ENCODE data around the gene OR2A2. TPM values are rescaled to one million over a fixed set of nuclear protein-coding genes. Genes with fewer than 3 reads are reported as not detected.

The OR2A2 gene
- total RNA-seq, 2 experiments from 2014 or later, result not detected

GRCh38 chr7:144144426-144144825, 35.0 kb downstream of the OR2A2 start:
- no peak overlapping the region for H3K27ac ChIP-seq (ENCODE audit: low read depth, low read length, poor library complexity, severe bottlenecking)
- H3K4me3 ChIP-seq (ENCODE audit: low read depth, low read length, poor library complexity, severe bottlenecking), result no peak overlapping the region
- H3K9me2 ChIP-seq (ENCODE audit: insufficient read depth, low read length), result no peaks in the 10 kb centered on the region
- H3K9me3 ChIP-seq (ENCODE audit: low read length), result no peaks in the 10 kb centered on the region
- no peak overlapping the region for H2AFZ ChIP-seq (ENCODE audit: low read length)
- no TSS peak for BruUV-seq (replicated peaks)
- H3K79me2 ChIP-seq (ENCODE audit: insufficient read depth, low read depth, low read length), result no peaks in the 10 kb centered on the region
- H3K4me1 ChIP-seq (ENCODE audit: insufficient read depth, low read length, poor library complexity, severe bottlenecking), result no peaks in the 10 kb centered on the region
- no peak overlapping the region for H3K4me2 ChIP-seq (ENCODE audit: low read length)
- CTCF ChIA-PET (ENCODE audit: unreplicated experiment), result no interaction called here
- no peak for TF ChIP-seq EZH2phosphoT487 (IDR thresholded peaks at IDR 0.05; ENCODE audit: borderline replicate concordance, low read depth, low read length)
- intact Hi-C loops (cut with micrococcal nuclease; ENCODE audit: unreplicated experiment), result no loop called here
- no peaks in the 10 kb centered on the region for H4K20me1 ChIP-seq (ENCODE audit: insufficient read depth, low read length)
- POLR2A ChIA-PET, result interaction anchor here (0.8 kb wide), 1 partner anchor 15 kb away, joined by 4 read pairs; no protein-coding TSS in a partner anchor
- no peak for DNase-seq (ENCODE audit: low spot score)
- H3K36me3 ChIP-seq (ENCODE audit: insufficient read depth, low read length), result no peaks in the 10 kb centered on the region

DNA sequence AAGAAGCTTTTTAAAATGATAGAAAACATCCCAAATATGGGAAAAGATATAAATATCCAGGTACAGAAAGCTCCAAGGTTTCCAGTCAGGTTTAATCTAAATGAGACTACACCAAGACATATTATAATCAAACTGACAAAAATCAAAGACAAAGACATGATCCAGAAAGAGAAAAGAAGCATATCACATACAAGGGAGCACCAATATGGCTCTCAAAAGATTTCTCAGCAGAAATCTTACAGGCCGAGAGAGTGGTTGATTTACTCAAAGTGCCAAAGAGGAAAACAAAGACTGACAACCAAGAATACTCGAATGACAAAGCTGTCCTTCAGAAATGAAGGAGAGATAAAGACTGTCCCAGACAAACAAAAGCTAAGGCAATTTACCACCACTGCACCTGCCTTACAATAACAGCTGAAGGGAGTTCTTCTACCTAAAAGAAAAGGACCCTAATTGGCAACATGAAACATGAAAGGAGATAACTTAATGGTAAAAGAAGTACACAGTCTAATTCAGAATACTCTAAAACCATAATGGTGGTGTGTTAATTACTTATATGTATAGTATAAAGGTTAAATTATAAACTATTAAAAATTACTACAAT, 38.9 kb downstream of the OR2A2 start:
- ChIA-PET CTCF (ENCODE audit: unreplicated experiment) (no interaction called here), POLR2A (interaction anchor here (0.6 kb wide), 1 partner anchor 32 kb away, joined by 4 read pairs; no protein-coding TSS in a partner anchor)
- no peak for DNase-seq (ENCODE audit: low spot score)
- Histone ChIP-seq H3K4me2 (ENCODE audit: low read length) (no peak overlapping the region), H3K79me2 (ENCODE audit: insufficient read depth, low read depth, low read length) (no peaks in the 10 kb centered on the region), H3K4me1 (ENCODE audit: insufficient read depth, low read length, poor library complexity, severe bottlenecking) (no peaks in the 10 kb centered on the region), H3K36me3 (ENCODE audit: insufficient read depth, low read length) (no peaks in the 10 kb centered on the region), H3K9me3 (ENCODE audit: low read length) (no peaks in the 10 kb centered on the region), H4K20me1 (ENCODE audit: insufficient read depth, low read length) (no peaks in the 10 kb centered on the region), H3K9me2 (ENCODE audit: insufficient read depth, low read length) (no peaks in the 10 kb centered on the region), H3K4me3 (ENCODE audit: low read depth, low read length, poor library complexity, severe bottlenecking) (no peak overlapping the region), H2AFZ (ENCODE audit: low read length) (no peak overlapping the region), H3K27ac (ENCODE audit: low read depth, low read length, poor library complexity, severe bottlenecking) (no peak overlapping the region)
- TF ChIP-seq EZH2phosphoT487 (IDR thresholded peaks at IDR 0.05; ENCODE audit: borderline replicate concordance, low read depth, low read length) (no peak), CTCF (conservative IDR thresholded peaks at IDR 0.05; ENCODE audit: low read length) (no peak)
- intact Hi-C loops (cut with micrococcal nuclease; ENCODE audit: unreplicated experiment), result no loop called here
- BruUV-seq (replicated peaks), result no TSS peak

DNA sequence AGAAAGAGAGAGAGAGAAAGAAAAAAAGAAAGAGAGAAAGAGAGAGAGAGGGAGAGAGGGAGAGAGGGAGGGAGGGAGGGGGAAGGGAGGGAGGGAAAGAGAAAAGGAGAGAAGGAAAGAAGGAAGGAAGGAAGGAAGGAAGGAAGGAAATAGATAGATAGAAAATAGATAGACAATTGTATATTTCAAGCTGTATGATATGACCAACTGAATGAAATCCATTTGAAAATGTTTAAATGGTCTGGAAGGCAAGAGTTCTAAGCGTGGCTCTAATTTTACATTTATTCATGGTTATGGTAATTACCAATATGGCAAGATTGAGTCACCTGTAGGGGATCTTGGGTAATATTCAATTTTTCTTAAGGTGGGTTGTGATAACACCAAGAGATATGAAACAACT, 49.5 kb downstream of the OR2A2 start:
- no peak for DNase-seq (ENCODE audit: low spot score)
- intact Hi-C loops (cut with micrococcal nuclease; ENCODE audit: unreplicated experiment), result no loop called here
- ChIA-PET POLR2A (no interaction called here), CTCF (ENCODE audit: unreplicated experiment) (no interaction called here)
- no peak overlapping the region for H3K4me3 ChIP-seq (ENCODE audit: low read depth, low read length, poor library complexity, severe bottlenecking)
- H3K36me3 ChIP-seq (ENCODE audit: insufficient read depth, low read length), result no peaks in the 10 kb centered on the region
- no peak overlapping the region for H3K27ac ChIP-seq (ENCODE audit: low read depth, low read length, poor library complexity, severe bottlenecking)
- no peak for TF ChIP-seq EZH2phosphoT487 (IDR thresholded peaks at IDR 0.05; ENCODE audit: borderline replicate concordance, low read depth, low read length)
- no peak for TF ChIP-seq CTCF (conservative IDR thresholded peaks at IDR 0.05; ENCODE audit: low read length)
- no peaks in the 10 kb centered on the region for H3K79me2 ChIP-seq (ENCODE audit: insufficient read depth, low read depth, low read length)
- BruUV-seq (replicated peaks), result no TSS peak
- no peaks in the 10 kb centered on the region for H4K20me1 ChIP-seq (ENCODE audit: insufficient read depth, low read length)
- H3K9me2 ChIP-seq (ENCODE audit: insufficient read depth, low read length), result no peaks in the 10 kb centered on the region
- H3K9me3 ChIP-seq (ENCODE audit: low read length), result no peaks in the 10 kb centered on the region
- H3K4me1 ChIP-seq (ENCODE audit: insufficient read depth, low read length, poor library complexity, severe bottlenecking), result no peaks in the 10 kb centered on the region
- H3K4me2 ChIP-seq (ENCODE audit: low read length), result no peak overlapping the region
- no peak overlapping the region for H2AFZ ChIP-seq (ENCODE audit: low read length)

Small RNA genes lying within 50 kb of the gene (small RNA-seq; reads per million reads assigned to genes)
- not detected for gene OR2A41P

Other genes with a start within 250 kb of the OR2A2 start
- gene TCAF1, start 207.4 kb upstream of the OR2A2 start, total RNA-seq (2014; rRNA removed; shearing (Covaris generic)), result 1.9 and 3.3 TPM in 2 replicates
- gene TCAF1, start 207.4 kb upstream of the OR2A2 start, total RNA-seq (2022), result 5.5 and 7.0 TPM in 2 replicates
- gene OR2F2, start 174.3 kb upstream of the OR2A2 start, total RNA-seq (2014; rRNA removed; shearing (Covaris generic)), result not detected in 2 replicates
- gene OR2F2, start 174.3 kb upstream of the OR2A2 start, total RNA-seq (2022), result not detected in 2 replicates
- gene OR2F1, start 154.7 kb upstream of the OR2A2 start, total RNA-seq (2014; rRNA removed; shearing (Covaris generic)), result not detected in 2 replicates
- not detected in 2 replicates for gene OR2F1, start 154.7 kb upstream of the OR2A2 start, total RNA-seq (2022)
- gene OR6B1, start 109.3 kb upstream of the OR2A2 start, total RNA-seq (2014; rRNA removed; shearing (Covaris generic)), result not detected in 2 replicates
- not detected in 2 replicates for gene OR6B1, start 109.3 kb upstream of the OR2A2 start, total RNA-seq (2022)
- gene OR2A5, start 60.6 kb upstream of the OR2A2 start, total RNA-seq (2014; rRNA removed; shearing (Covaris generic)), result not detected in 2 replicates
- not detected in 2 replicates for gene OR2A5, start 60.6 kb upstream of the OR2A2 start, total RNA-seq (2022)
- not detected in 2 replicates for gene OR2A25, start 39.8 kb upstream of the OR2A2 start, total RNA-seq (2014; rRNA removed; shearing (Covaris generic))
- not detected in 2 replicates for gene OR2A25, start 39.8 kb upstream of the OR2A2 start, total RNA-seq (2022)
- not detected in 2 replicates for gene OR2A12, start 23.3 kb upstream of the OR2A2 start, total RNA-seq (2014; rRNA removed; shearing (Covaris generic))
- not detected in 2 replicates for gene OR2A12, start 23.3 kb upstream of the OR2A2 start, total RNA-seq (2022)
- gene OR2A14, start 13.6 kb downstream of the OR2A2 start, total RNA-seq (2014; rRNA removed; shearing (Covaris generic)), result not detected in 2 replicates
- not detected in 2 replicates for gene OR2A14, start 13.6 kb downstream of the OR2A2 start, total RNA-seq (2022)
- gene CTAGE4, start 73.9 kb downstream of the OR2A2 start, total RNA-seq (2014; rRNA removed; shearing (Covaris generic)), result not detected in 2 replicates
- not detected in 2 replicates for gene CTAGE4, start 73.9 kb downstream of the OR2A2 start, total RNA-seq (2022)
- not detected in 2 replicates for gene ARHGEF35, start 86.2 kb downstream of the OR2A2 start, total RNA-seq (2014; rRNA removed; shearing (Covaris generic))
- gene ARHGEF35, start 86.2 kb downstream of the OR2A2 start, total RNA-seq (2022), result not detected in 2 replicates
- gene OR2A42, start 130.0 kb downstream of the OR2A2 start, total RNA-seq (2014; rRNA removed; shearing (Covaris generic)), result not detected in 2 replicates
- gene OR2A42, start 130.0 kb downstream of the OR2A2 start, total RNA-seq (2022), result not detected in 2 replicates
- not detected in 2 replicates for gene OR2A7, start 155.2 kb downstream of the OR2A2 start, total RNA-seq (2014; rRNA removed; shearing (Covaris generic))
- gene OR2A7, start 155.2 kb downstream of the OR2A2 start, total RNA-seq (2022), result not detected in 2 replicates
- not detected in 2 replicates for gene CTAGE8, start 159.7 kb downstream of the OR2A2 start, total RNA-seq (2014; rRNA removed; shearing (Covaris generic))
- not detected in 2 replicates for gene CTAGE8, start 159.7 kb downstream of the OR2A2 start, total RNA-seq (2022)
- not detected in 2 replicates for gene OR2A1, start 202.8 kb downstream of the OR2A2 start, total RNA-seq (2014; rRNA removed; shearing (Covaris generic))
- gene OR2A1, start 202.8 kb downstream of the OR2A2 start, total RNA-seq (2022), result not detected in 2 replicates
- gene ARHGEF5, start 245.8 kb downstream of the OR2A2 start, total RNA-seq (2014; rRNA removed; shearing (Covaris generic)), result not detected in 2 replicates
- gene ARHGEF5, start 245.8 kb downstream of the OR2A2 start, total RNA-seq (2022), result not detected in 2 replicates

Data from OCI-LY7 (cell line).